ENCODE measurements around the gene DPH7.
A peak's percentile ranks its signal among the peaks of the same experiment; 100 is the strongest.
"Not testable (repeated sequence)": the region's sequence is repeated elsewhere in the genome, so short reads cannot be mapped to it uniquely, and the experiment has no call there.

The DPH7 gene

GRCh38 chr9:137578518-137579258 is at the start of gene DPH7:
Gene DPH7, minus strand, starts transcription at chr9:137578925. Its CDS starts 148 bp downstream, at chr9:137578777.
- DNase-seq, result peak; percentile 98

- DNase-seq, result not testable (repeated sequence)
These were observed 48.7 kb upstream of the DPH7 start for GRCh38 chr9:137627406-137627805.

GRCh38 chr9:137626464-137626863 is 47.7 kb upstream of the DPH7 start:
- no peak for DNase-seq

GRCh38 chr9:137622211-137622610 is 43.5 kb upstream of the DPH7 start:
- DNase-seq, result not testable (repeated sequence)

- DNase-seq, result no peak
These were observed 42.5 kb upstream of the DPH7 start for GRCh38 chr9:137621131-137621757.

GRCh38 chr9:137620581-137620980 is 41.9 kb upstream of the DPH7 start:
- DNase-seq, result no peak

- DNase-seq, result no peak
These were observed 41.3 kb upstream of the DPH7 start for GRCh38 chr9:137620048-137620405.

- DNase-seq, result peak; percentile 32
These were observed 40.7 kb upstream of the DPH7 start for GRCh38 chr9:137619240-137620047.

- peak; percentile 89 for DNase-seq
These were observed 39.7 kb upstream of the DPH7 start, which contains the start of gene EHMT1 for GRCh38 chr9:137618105-137619067. Gene EHMT1, plus strand, starts transcription at chr9:137619005. Its CDS starts 24 bp downstream, at chr9:137619029.

- no peak for DNase-seq
These were observed 36.7 kb upstream of the DPH7 start for GRCh38 chr9:137615387-137615871.

- no peak for DNase-seq
These were observed 36.1 kb upstream of the DPH7 start for GRCh38 chr9:137614631-137615386.

- DNase-seq, result no peak
These were observed 35.2 kb upstream of the DPH7 start for GRCh38 chr9:137613738-137614523.

GRCh38 chr9:137613259-137613658 is 34.5 kb upstream of the DPH7 start:
- DNase-seq, result no peak

- DNase-seq, result no peak
These were observed 34.0 kb upstream of the DPH7 start for GRCh38 chr9:137612741-137613142.

GRCh38 chr9:137611623-137612609 is 33.2 kb upstream of the DPH7 start:
- peak; percentile 48 for DNase-seq

- DNase-seq, result no peak
These were observed 32.2 kb upstream of the DPH7 start for GRCh38 chr9:137610944-137611343.

GRCh38 chr9:137607141-137607857 is 28.6 kb upstream of the DPH7 start:
- DNase-seq, result no peak

GRCh38 chr9:137606734-137607138 is 28.0 kb upstream of the DPH7 start:
- no peak for DNase-seq
